Activated CD4-positive, alpha-beta T cell treated with anti-CD3 and anti-CD28 coated beads, Interleukin-2, amount 50 U/mL, for 24 hours (primary cell): ENCODE results near the gene CAPN9.
"Not testable (repeated sequence)": the region's sequence is repeated elsewhere in the genome, so short reads cannot be mapped to it uniquely, and the experiment has no call there.

Experiments used
- DNase-seq, 2 donors: peaks; one replicate each; pipeline ENCODE4 v3.0.0-alpha.2; 2020; ENCODE audit warnings: low read depth in 1 of 2, low spot score in 1 of 2

The CAPN9 gene

GRCh38 chr1:230709619-230710542 lies 37.3 kb upstream of the CAPN9 start:
- DNase-seq: no peak

- no peak for DNase-seq
Measured at GRCh38 chr1:230710543-230710904, 36.7 kb upstream of the CAPN9 start.

- no peak for DNase-seq
Measured at GRCh38 chr1:230711245-230711644, 35.9 kb upstream of the CAPN9 start.

GRCh38 chr1:230712470-230712942 lies 34.7 kb upstream of the CAPN9 start:
- no peak for DNase-seq

GRCh38 chr1:230713138-230713537 lies 34.0 kb upstream of the CAPN9 start:
- no peak for DNase-seq

- no peak for DNase-seq
Measured at GRCh38 chr1:230713547-230713914, 33.7 kb upstream of the CAPN9 start.

GRCh38 chr1:230713915-230714764 lies 33.0 kb upstream of the CAPN9 start, which contains the start of gene AGT:
Gene AGT, minus strand, starts transcription at chr1:230714122. Its CDS starts 3,299 bp downstream, at chr1:230710823.
- no peak for DNase-seq

- DNase-seq: no peak
Measured at GRCh38 chr1:230715510-230715909, 31.7 kb upstream of the CAPN9 start.

- DNase-seq: not testable (repeated sequence)
Measured at GRCh38 chr1:230716453-230716852, 30.7 kb upstream of the CAPN9 start.

- DNase-seq: no peak
Measured at GRCh38 chr1:230717251-230717650, 29.9 kb upstream of the CAPN9 start.

GRCh38 chr1:230721849-230722522 lies 25.2 kb upstream of the CAPN9 start:
- DNase-seq: not testable (repeated sequence)

- no peak for DNase-seq
Measured at GRCh38 chr1:230725256-230726012, 21.8 kb upstream of the CAPN9 start.

GRCh38 chr1:230728710-230729392 lies 18.3 kb upstream of the CAPN9 start:
- DNase-seq: no peak

- DNase-seq: no peak
Measured at GRCh38 chr1:230730977-230731376, 16.2 kb upstream of the CAPN9 start.

GRCh38 chr1:230735447-230735846 lies 11.7 kb upstream of the CAPN9 start:
- no peak for DNase-seq

GRCh38 chr1:230737622-230738262 lies 9.4 kb upstream of the CAPN9 start:
- DNase-seq: no peak

- DNase-seq: no peak
Measured at GRCh38 chr1:230739564-230740290, 7.5 kb upstream of the CAPN9 start.

- DNase-seq: no peak
Measured at GRCh38 chr1:230743899-230744298, 3.3 kb upstream of the CAPN9 start.

GRCh38 chr1:230744382-230744781 lies 2.8 kb upstream of the CAPN9 start:
- DNase-seq: no peak
